Stimulated activated CD8-positive, alpha-beta memory T cell treated with anti-CD3 and anti-CD28 coated beads, Interleukin-2, amount 100 ng/mL, for 48 hours (primary cell): Measurements from ENCODE around the gene TMTC2.
"Not testable (repeated sequence)": the region's sequence is repeated elsewhere in the genome, so short reads cannot be mapped to it uniquely, and the experiment has no call there.

Experiments
- DNase-seq, 2 donors: peaks; one replicate each; pipeline ENCODE4 v3.0.0-alpha.2; 2020; ENCODE audit warnings: low read depth in 2 of 2

Gene TMTC2

GRCh38 chr12:82841487-82841904, 154.8 kb downstream of the TMTC2 start:
- DNase-seq, result no peak

- no peak for DNase-seq
Measured at GRCh38 chr12:82842480-82842879, 155.8 kb downstream of the TMTC2 start.

- not testable (repeated sequence) for DNase-seq
Measured at GRCh38 chr12:82845076-82845475, 158.4 kb downstream of the TMTC2 start.

GRCh38 chr12:82848845-82849244, 162.1 kb downstream of the TMTC2 start:
- DNase-seq, result no peak

GRCh38 chr12:82852529-82852928, 165.8 kb downstream of the TMTC2 start:
- DNase-seq, result no peak

- DNase-seq, result no peak
Measured at GRCh38 chr12:82855872-82856271, 169.2 kb downstream of the TMTC2 start.

GRCh38 chr12:82857276-82857675, 170.6 kb downstream of the TMTC2 start:
- no peak for DNase-seq

- DNase-seq, result no peak
Measured at GRCh38 chr12:82857911-82858533, 171.3 kb downstream of the TMTC2 start.

GRCh38 chr12:82858534-82858917, 171.8 kb downstream of the TMTC2 start:
- DNase-seq, result no peak

GRCh38 chr12:82862069-82862841, 175.5 kb downstream of the TMTC2 start:
- no peak for DNase-seq

- no peak for DNase-seq
Measured at GRCh38 chr12:82862876-82863649, 176.4 kb downstream of the TMTC2 start.

- DNase-seq, result no peak
Measured at GRCh38 chr12:82866227-82866775, 179.6 kb downstream of the TMTC2 start.

GRCh38 chr12:82866946-82867345, 180.2 kb downstream of the TMTC2 start:
- DNase-seq, result no peak

GRCh38 chr12:82867762-82868500, 181.2 kb downstream of the TMTC2 start:
- no peak for DNase-seq

- no peak for DNase-seq
Measured at GRCh38 chr12:82870771-82871377, 184.2 kb downstream of the TMTC2 start.

- no peak for DNase-seq
Measured at GRCh38 chr12:82872088-82872487, 185.4 kb downstream of the TMTC2 start.

- DNase-seq, result no peak
Measured at GRCh38 chr12:82873309-82873708, 186.6 kb downstream of the TMTC2 start.

- no peak for DNase-seq
Measured at GRCh38 chr12:82873951-82874350, 187.2 kb downstream of the TMTC2 start.

- DNase-seq, result no peak
Measured at GRCh38 chr12:82874945-82875344, 188.2 kb downstream of the TMTC2 start.

- DNase-seq, result no peak
Measured at GRCh38 chr12:82876075-82876474, 189.4 kb downstream of the TMTC2 start.

- DNase-seq, result no peak
Measured at GRCh38 chr12:82877963-82878362, 191.3 kb downstream of the TMTC2 start.
